Measurements from ENCODE around the gene NDUFAF3. TPM values are rescaled to one million over a fixed set of nuclear protein-coding genes. Genes with fewer than 3 reads are reported as not detected.

NDUFAF3 gene
- total RNA-seq, 1 donor from 2014 or later, result 91.3 TPM

GRCh38 chr3:48982016-48982415 lies 39.9 kb upstream of the NDUFAF3 start:
- TF ChIP-seq CTCF (IDR thresholded peaks at IDR 0.05) (no peak), POLR2A (IDR thresholded peaks at IDR 0.05) (no peak), POLR2AphosphoS5 (IDR thresholded peaks at IDR 0.05; ENCODE audit: insufficient read depth in 1 of 2, low read depth in 1 of 2) (no peak)
- Histone ChIP-seq H3K9me3 (no peaks in the 10 kb centered on the region), H3K4me1 (no peaks in the 10 kb centered on the region), H3K27ac (no peak overlapping the region), H3K36me3 (peaks cover 6 to 69% of the 10 kb centered on the region in 2 donors), H3K4me3 (no peak overlapping the region), H3K27me3 (no peaks in the 10 kb centered on the region)
- intact Hi-C loops (cut with DNase I), result no loop called here
- no peak for DNase-seq (ENCODE audit: extremely low spot score in 2 of 2)

- no peak for DNase-seq (ENCODE audit: extremely low spot score in 2 of 2)
- Histone ChIP-seq H3K9me3 (no peaks in the 10 kb centered on the region), H3K36me3 (peaks cover 6 to 62% of the 10 kb centered on the region in 2 donors), H3K27ac (no peak overlapping the region), H3K27me3 (no peaks in the 10 kb centered on the region), H3K4me1 (no peaks in the 10 kb centered on the region), H3K4me3 (no peak overlapping the region)
- TF ChIP-seq POLR2A (IDR thresholded peaks at IDR 0.05) (no peak), CTCF (IDR thresholded peaks at IDR 0.05) (no peak), POLR2AphosphoS5 (IDR thresholded peaks at IDR 0.05; ENCODE audit: insufficient read depth in 1 of 2, low read depth in 1 of 2) (no peak)
- intact Hi-C loops (cut with DNase I), result no loop called here
These were observed 39.2 kb upstream of the NDUFAF3 start for GRCh38 chr3:48982686-48983085.

- no peak overlapping the region for H3K4me3 ChIP-seq
- intact Hi-C loops (cut with DNase I), result no loop called here
- no peak overlapping the region for H3K27ac ChIP-seq
- DNase-seq (ENCODE audit: extremely low spot score in 2 of 2), result no peak
- TF ChIP-seq POLR2AphosphoS5 (IDR thresholded peaks at IDR 0.05; ENCODE audit: insufficient read depth in 1 of 2, low read depth in 1 of 2) (no peak), CTCF (IDR thresholded peaks at IDR 0.05) (no peak), POLR2A (IDR thresholded peaks at IDR 0.05) (no peak)
- no peaks in the 10 kb centered on the region for H3K27me3 ChIP-seq
- peaks cover 6 to 59% of the 10 kb centered on the region in 2 donors for H3K36me3 ChIP-seq
- no peaks in the 10 kb centered on the region for H3K9me3 ChIP-seq
- H3K4me1 ChIP-seq, result no peaks in the 10 kb centered on the region
These were observed 38.8 kb upstream of the NDUFAF3 start for GRCh38 chr3:48983096-48983495.

GRCh38 chr3:48984663-48985062 lies 37.3 kb upstream of the NDUFAF3 start:
- no peak for DNase-seq (ENCODE audit: extremely low spot score in 2 of 2)
- Histone ChIP-seq H3K27ac (no peak overlapping the region), H3K4me3 (no peak overlapping the region), H3K9me3 (no peaks in the 10 kb centered on the region), H3K27me3 (no peaks in the 10 kb centered on the region), H3K4me1 (peaks cover 12% of the 10 kb centered on the region), H3K36me3 (peaks cover 6 to 48% of the 10 kb centered on the region in 2 donors)
- no peak for TF ChIP-seq POLR2AphosphoS5 (IDR thresholded peaks at IDR 0.05; ENCODE audit: insufficient read depth in 1 of 2, low read depth in 1 of 2)
- intact Hi-C loops (cut with DNase I), result no loop called here

GRCh38 chr3:48985831-48986376 lies 36.0 kb upstream of the NDUFAF3 start:
- Histone ChIP-seq H3K4me3 (no peak overlapping the region), H3K27ac (no peak overlapping the region), H3K4me1 (peaks cover 17% of the 10 kb centered on the region), H3K9me3 (no peaks in the 10 kb centered on the region), H3K27me3 (no peaks in the 10 kb centered on the region), H3K36me3 (peaks cover 0 to 35% of the 10 kb centered on the region in 2 donors)
- intact Hi-C loops (cut with DNase I), result no loop called here
- DNase-seq (ENCODE audit: extremely low spot score in 2 of 2), result no peak
- TF ChIP-seq CTCF (IDR thresholded peaks at IDR 0.05) (no peak), POLR2A (IDR thresholded peaks at IDR 0.05) (no peak), POLR2AphosphoS5 (IDR thresholded peaks at IDR 0.05; ENCODE audit: insufficient read depth in 1 of 2, low read depth in 1 of 2) (no peak)

All from vagina (tissue), 2 donors.